DOHH2 (cell line): ENCODE results near the gene ARID3C.

ENCODE experiments used
- H3F3A ChIP-seq: fragments of 200-600 bp; sonication (generic), shearing (Covaris generic); 2 replicates; pipeline ENCODE4 v1.6.0; 2016; ENCODE audit warnings: antibody characterized with exemption, mild to moderate bottlenecking; ENCODE audit not compliant: control insufficient read depth, insufficient read depth
- H3K27ac ChIP-seq: fragments of 200-600 bp; sonication (generic); 2 replicates; pipeline ENCODE4 v1.5.1; 2014; ENCODE audit warnings: low read depth, mild to moderate bottlenecking, low read length, moderate library complexity
- H3K27me3 ChIP-seq: fragments of 200-600 bp; sonication (generic); 2 replicates; pipeline ENCODE4 v1.6.1; 2014; ENCODE audit warnings: mild to moderate bottlenecking, low read length, mixed read lengths; ENCODE audit not compliant: control insufficient read depth
- H3K36me3 ChIP-seq: fragments of 200-600 bp; sonication (generic); 2 replicates; pipeline ENCODE4 v1.6.1; 2014; ENCODE audit warnings: mild to moderate bottlenecking, low read length, moderate library complexity, mixed read lengths; ENCODE audit not compliant: control insufficient read depth
- H3K4me1 ChIP-seq: fragments of 200-600 bp; sonication (generic); 2 replicates; pipeline ENCODE4 v1.6.1; 2014; ENCODE audit warnings: mild to moderate bottlenecking, low read length, mixed read lengths; ENCODE audit not compliant: control insufficient read depth
- H3K4me2 ChIP-seq: fragments of 200-600 bp; sonication (generic); 2 replicates; pipeline ENCODE4 v1.6.0; 2014; ENCODE audit warnings: mild to moderate bottlenecking, low read length, moderate library complexity
- H3K4me3 ChIP-seq: fragments of 200-600 bp; sonication (generic); 2 replicates; pipeline ENCODE4 v1.5.1; 2014; ENCODE audit warnings: mild to moderate bottlenecking, low read length, mixed read lengths
- H3K79me2 ChIP-seq: fragments of 200-600 bp; sonication (generic); 2 replicates; pipeline ENCODE4 v1.6.1; 2014; ENCODE audit warnings: mild to moderate bottlenecking, low read length, mixed read lengths; ENCODE audit not compliant: control insufficient read depth
- H3K9me2 ChIP-seq: fragments of 200-600 bp; sonication (generic); replicated peaks from 2 replicates; pipeline ENCODE4 v1.6.1; 2014; ENCODE audit warnings: mild to moderate bottlenecking, low read length, mixed read lengths; ENCODE audit not compliant: control insufficient read depth
- H3K9me3 ChIP-seq: fragments of 200-600 bp; sonication (generic); 2 replicates; pipeline ENCODE4 v1.6.1; 2014; ENCODE audit warnings: antibody characterized with exemption, low read length, mixed read lengths; ENCODE audit not compliant: control insufficient read depth, insufficient read depth
- H4K20me1 ChIP-seq: fragments of 200-600 bp; sonication (generic); 2 replicates; pipeline ENCODE4 v1.6.0; 2014; ENCODE audit warnings: low read depth, mild to moderate bottlenecking, antibody characterized with exemption, low read length, moderate library complexity; ENCODE audit not compliant: control insufficient read depth, insufficient read depth
- EZH2phosphoT487 ChIP-seq: fragments of 200-600 bp; sonication (generic); IDR thresholded peaks from 2 replicates; pipeline ENCODE4 v1.6.1; 2017; ENCODE audit warnings: borderline replicate concordance, mild to moderate bottlenecking, antibody characterized with exemption, low read length, moderate library complexity, mixed read lengths
- TF ChIP-seq, protein P1 (sequence below): fragments of 200-600 bp; sonication (generic); IDR thresholded peaks from one replicate; pipeline ENCODE4 v1.5.1; 2014; ENCODE audit warnings: antibody characterized with exemption, mild to moderate bottlenecking, low read depth, low read length; ENCODE audit not compliant: poor library complexity, severe bottlenecking

Gene ARID3C

GRCh38 chr9:34674440-34674839, 45.6 kb upstream of the ARID3C start:
- Histone ChIP-seq H4K20me1 (no peaks in the 10 kb centered on the region), H3K4me3 (no peak overlapping the region), H3K79me2 (no peaks in the 10 kb centered on the region), H3K9me2 (no peaks in the 10 kb centered on the region), H3F3A (no peaks in the 10 kb centered on the region), H3K27me3 (no peaks in the 10 kb centered on the region), H3K27ac (no peak overlapping the region), H3K4me1 (no peaks in the 10 kb centered on the region), H3K4me2 (no peak overlapping the region), H3K9me3 (no peaks in the 10 kb centered on the region), H3K36me3 (no peaks in the 10 kb centered on the region)
- TF ChIP-seq EZH2phosphoT487: no peak
- TF ChIP-seq, protein P1, sequence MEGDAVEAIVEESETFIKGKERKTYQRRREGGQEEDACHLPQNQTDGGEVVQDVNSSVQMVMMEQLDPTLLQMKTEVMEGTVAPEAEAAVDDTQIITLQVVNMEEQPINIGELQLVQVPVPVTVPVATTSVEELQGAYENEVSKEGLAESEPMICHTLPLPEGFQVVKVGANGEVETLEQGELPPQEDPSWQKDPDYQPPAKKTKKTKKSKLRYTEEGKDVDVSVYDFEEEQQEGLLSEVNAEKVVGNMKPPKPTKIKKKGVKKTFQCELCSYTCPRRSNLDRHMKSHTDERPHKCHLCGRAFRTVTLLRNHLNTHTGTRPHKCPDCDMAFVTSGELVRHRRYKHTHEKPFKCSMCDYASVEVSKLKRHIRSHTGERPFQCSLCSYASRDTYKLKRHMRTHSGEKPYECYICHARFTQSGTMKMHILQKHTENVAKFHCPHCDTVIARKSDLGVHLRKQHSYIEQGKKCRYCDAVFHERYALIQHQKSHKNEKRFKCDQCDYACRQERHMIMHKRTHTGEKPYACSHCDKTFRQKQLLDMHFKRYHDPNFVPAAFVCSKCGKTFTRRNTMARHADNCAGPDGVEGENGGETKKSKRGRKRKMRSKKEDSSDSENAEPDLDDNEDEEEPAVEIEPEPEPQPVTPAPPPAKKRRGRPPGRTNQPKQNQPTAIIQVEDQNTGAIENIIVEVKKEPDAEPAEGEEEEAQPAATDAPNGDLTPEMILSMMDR: no peak

DNA sequence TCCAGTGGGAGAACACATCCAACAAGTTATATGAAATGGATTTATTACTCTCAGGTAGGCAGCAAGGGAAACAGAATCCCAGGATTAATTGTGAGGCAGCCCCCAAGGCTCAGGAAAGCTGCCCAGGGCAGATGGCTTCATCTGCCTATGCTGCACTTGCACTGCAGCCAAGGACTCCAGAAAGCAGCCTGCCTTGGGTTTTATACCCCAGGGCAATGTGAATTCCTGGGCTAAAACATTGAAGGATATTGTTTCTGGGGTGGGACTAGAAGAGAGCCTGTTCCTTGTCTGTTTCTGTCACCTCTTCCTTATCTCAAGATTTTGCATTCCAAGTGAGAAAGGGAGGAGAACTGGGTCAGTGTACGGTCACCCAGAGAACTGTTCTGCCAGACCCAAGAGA, 42.4 kb upstream of the ARID3C start:
- Histone ChIP-seq H3K4me3 (no peak overlapping the region), H3F3A (no peaks in the 10 kb centered on the region), H4K20me1 (no peaks in the 10 kb centered on the region), H3K36me3 (no peaks in the 10 kb centered on the region), H3K9me2 (no peaks in the 10 kb centered on the region), H3K9me3 (no peaks in the 10 kb centered on the region), H3K4me2 (no peak overlapping the region), H3K79me2 (no peaks in the 10 kb centered on the region), H3K4me1 (0 out of 2 replicates have a peak, but pooled peaks cover under 1% of the 10 kb centered on the region), H3K27me3 (no peaks in the 10 kb centered on the region), H3K27ac (no peak overlapping the region)
- TF ChIP-seq EZH2phosphoT487: no peak
- TF ChIP-seq, protein P1: no peak

GRCh38 chr9:34669809-34670562, 41.1 kb upstream of the ARID3C start:
- no peaks in the 10 kb centered on the region for H4K20me1 ChIP-seq
- TF ChIP-seq, protein P1: no peak
- no peak for TF ChIP-seq EZH2phosphoT487
- no peaks in the 10 kb centered on the region for H3K9me3 ChIP-seq
- H3F3A ChIP-seq: no peaks in the 10 kb centered on the region
- H3K4me2 ChIP-seq: no peak overlapping the region
- H3K79me2 ChIP-seq: no peaks in the 10 kb centered on the region
- H3K9me2 ChIP-seq: no peaks in the 10 kb centered on the region
- no peaks in the 10 kb centered on the region for H3K36me3 ChIP-seq
- H3K27me3 ChIP-seq: peaks cover under 1% of the 10 kb centered on the region; the same call in 1 of the 2 replicates
- H3K4me1 ChIP-seq: peaks cover 11% of the 10 kb centered on the region
- no peak overlapping the region for H3K4me3 ChIP-seq
- no peak overlapping the region for H3K27ac ChIP-seq
